GM19035 (cell line): ENCODE data around the gene RTBDN.
"Not testable (repeated sequence)": the region's sequence is repeated elsewhere in the genome, so short reads cannot be mapped to it uniquely, and the experiment has no call there.

Source experiments
- ATAC-seq: cut with Tn5 transposase; IDR thresholded peaks from one replicate; pipeline ENCODE4 v1.9.1; 2021; ENCODE audit not compliant: unreplicated experiment

Gene RTBDN

DNA sequence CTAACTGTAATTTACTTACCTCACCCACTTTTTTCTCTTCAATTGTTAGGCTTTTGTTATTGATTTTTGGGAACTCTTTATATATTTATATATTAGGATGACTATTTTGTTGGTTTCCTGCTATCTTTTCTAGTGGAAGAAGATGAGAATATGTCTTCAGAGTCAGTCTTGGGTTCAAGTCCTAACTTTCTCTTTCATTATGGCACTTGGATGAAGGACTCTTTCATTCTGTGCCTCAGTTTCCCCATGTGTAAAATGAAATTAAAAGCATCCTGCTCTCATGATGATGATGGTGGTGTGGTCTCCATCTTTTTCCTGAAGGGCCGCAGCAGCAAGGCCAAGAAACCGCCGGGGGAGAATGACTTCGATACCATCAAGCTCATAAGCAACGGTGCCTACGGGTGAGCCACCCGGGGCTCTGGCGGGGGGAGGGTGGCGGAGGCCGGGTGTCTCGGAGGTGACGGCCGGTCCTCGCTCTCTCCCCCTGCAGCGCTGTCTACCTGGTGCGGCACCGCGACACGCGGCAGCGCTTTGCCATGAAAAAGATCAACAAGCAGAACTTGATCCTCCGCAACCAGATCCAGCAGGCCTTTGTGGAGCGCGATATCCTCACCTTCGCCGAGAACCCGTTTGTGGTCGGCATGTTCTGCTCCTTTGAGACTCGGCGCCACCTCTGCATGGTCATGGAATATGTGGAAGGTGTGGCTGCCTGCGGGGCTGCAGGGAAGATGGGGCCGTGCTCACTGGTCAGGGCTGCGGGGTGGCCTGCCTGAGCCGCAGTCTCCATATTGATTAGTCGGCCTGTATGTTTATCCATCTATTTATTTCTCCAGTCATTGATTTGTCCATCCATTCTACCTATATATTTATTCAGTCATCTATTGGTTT is 23.9 kb upstream of the RTBDN start:
- no peak for ATAC-seq

DNA sequence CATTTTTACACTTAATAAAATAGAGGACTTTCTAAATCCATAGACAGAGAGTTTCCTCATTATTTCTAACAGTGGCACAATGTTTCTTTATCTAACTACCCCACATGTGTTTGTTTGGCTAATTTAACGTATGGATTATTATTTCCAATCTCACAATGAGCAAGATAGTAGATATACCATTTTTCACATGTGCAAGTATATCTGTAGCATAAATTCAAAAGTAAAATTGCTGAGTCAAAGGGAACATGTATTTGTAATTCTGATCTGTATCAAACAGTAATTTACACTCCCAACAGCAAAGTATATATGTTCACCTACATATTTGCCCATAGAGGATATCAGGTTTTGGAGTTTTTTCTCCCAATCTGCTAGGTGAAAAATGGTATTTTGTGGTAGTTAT is 22.3 kb upstream of the RTBDN start:
- ATAC-seq: no peak

DNA sequence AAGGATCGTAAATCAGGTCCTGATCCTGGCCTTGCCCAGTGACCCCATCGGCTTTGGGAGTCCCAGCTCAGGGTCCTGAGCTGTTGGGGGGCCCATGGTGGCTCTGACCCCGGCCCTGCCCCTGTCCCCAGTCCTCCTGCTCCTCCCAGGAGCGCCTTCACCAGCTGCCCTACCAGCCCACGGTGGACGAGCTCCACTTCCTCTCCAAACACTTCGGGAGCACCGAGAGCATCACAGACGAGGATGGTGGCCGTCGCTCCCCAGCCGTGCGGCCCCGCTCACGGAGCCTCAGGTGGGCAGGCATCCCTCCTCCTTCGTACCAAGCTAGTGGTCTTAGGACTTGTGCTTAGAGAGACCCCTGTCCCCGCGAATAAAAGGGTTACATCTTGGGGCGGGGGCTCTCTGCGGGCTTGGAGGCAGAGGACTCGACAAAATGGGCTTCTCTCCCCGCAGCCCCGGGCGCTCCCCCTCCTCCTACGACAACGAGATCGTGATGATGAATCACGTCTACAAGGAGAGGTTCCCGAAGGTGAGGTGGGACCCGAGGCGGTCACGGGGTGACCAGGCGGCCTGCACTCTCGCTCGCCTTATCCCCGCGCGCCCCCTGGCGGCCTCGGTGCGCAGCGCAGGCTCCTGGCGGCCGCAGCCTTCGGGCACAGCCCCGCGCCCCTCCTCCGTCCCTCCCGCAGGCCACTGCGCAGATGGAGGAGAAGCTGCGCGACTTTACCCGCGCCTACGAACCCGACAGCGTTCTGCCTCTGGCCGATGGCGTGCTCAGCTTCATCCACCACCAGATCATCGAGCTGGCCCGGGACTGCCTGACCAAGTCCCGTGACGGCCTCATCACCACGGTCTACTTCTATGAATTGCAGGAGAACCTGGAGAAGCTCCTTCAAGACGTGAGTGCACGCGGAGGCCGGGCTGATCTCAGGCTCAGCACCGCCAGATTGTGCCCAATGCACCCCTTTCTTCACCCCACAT is 13.1 kb upstream of the RTBDN start:
- no peak for ATAC-seq

DNA sequence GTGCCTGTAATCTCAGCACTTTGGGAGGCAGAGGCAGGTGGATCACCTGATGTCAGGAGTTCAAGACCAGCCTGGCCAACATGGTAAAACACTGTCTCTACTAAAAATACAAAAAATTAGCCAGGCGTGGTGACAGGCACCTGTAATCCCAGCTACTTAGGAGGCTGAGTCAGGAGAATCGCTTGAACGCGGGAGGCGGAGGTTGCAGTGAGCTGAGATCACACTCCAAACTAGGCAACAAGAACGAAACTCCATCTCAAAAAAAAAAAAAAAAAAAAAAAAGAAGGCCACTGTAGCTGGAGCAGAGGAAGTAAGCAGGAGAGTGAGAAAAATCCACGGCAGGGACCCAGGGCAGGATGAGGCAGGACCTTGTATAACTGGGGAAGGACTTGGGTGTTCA is 12.2 kb upstream of the RTBDN start:
- ATAC-seq: not testable (repeated sequence)

DNA sequence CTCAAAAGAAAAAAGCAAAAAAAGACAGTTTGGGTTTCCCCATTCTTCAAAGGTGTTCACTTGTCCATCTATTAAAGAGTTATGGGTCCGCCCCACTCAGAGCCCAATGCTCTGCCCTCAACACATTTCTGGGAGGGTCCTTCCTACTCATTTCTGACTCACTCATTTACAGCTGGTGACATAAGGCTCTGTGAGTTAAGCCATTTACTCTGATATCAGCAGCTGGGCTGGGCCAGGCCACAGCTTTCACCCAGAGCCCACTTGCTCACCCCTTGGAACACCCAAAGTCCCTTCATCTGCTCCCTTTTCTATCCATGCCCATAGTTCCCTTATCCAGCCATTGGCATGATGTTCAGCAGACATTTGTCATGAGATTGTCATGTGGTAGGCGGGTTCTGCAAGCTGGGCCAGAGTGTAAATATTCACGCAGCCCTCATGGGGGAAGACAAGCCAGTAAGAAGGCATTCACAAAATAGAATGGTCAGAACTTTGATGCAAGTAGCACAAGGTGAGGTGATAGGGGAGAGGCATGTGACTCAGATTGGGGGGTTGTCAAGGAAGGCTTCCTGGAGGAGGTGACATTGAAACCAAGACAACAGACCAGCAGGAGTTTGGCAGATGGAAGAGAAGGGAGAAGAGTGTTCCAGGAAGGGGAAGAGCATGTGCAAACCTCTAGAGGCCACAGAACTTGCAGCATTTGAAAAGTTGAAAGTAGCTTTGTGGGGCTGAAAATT is 9.8 kb upstream of the RTBDN start:
- ATAC-seq: no peak

DNA sequence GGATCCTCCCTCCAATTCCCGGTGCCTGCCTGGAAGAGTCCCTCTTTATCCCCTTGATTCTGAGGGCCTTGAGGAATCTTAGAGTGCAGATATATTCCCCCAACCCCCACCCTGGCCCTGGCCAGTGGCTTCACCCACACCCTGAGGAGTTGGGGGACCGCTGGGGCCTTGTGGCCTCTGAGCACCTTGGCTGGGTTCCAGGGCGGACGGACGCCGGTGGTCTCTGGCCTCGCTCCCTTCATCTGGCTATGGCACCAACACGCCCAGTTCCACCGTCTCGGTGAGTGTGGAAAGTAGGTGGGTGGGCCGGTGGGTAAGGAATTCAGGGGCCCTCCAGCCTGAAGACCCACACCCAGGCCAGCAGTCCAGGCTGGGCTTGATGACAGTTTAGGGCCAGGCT is 8.9 kb upstream of the RTBDN start:
- no peak for ATAC-seq

DNA sequence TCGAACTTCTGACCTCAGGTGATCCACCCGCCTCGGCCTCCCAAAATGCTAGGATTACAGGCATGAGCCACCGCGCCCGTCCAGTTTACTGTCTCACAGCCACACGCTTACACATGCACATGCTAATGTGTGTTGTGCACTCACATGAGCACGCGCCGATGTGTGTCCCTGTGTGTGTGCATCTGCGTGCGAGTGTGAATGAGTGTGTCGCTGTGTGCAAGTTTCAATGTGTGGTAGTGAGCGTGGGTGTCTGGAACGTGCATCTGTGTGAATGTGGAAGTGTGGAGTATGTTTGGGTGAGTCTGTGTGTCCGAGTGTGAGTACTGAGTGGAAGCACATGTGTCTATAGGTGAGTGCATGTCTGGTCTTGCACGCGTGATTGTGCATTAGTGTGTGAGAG is 8.1 kb upstream of the RTBDN start:
- ATAC-seq: no peak

DNA sequence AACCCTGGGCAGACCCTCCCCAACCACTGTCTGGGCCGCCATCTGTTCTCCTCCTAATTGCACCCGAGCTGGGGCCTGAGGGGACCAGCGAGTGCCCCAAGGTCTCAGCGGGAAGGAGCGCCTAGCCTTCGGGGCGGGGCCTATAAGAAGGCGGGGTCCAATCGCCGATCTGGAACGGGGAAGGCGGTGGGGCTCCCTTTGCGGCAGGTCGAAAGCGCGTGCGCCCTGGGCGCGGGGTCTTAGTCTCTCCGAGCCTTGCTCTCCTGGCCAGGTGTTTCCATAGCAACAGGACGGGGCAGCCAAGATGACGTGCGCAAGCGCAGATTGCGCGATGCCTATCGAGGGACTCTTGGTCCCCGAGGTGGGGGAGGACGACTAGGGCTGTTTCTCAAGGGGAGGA is 6.7 kb upstream of the RTBDN start:
- no peak for ATAC-seq

DNA sequence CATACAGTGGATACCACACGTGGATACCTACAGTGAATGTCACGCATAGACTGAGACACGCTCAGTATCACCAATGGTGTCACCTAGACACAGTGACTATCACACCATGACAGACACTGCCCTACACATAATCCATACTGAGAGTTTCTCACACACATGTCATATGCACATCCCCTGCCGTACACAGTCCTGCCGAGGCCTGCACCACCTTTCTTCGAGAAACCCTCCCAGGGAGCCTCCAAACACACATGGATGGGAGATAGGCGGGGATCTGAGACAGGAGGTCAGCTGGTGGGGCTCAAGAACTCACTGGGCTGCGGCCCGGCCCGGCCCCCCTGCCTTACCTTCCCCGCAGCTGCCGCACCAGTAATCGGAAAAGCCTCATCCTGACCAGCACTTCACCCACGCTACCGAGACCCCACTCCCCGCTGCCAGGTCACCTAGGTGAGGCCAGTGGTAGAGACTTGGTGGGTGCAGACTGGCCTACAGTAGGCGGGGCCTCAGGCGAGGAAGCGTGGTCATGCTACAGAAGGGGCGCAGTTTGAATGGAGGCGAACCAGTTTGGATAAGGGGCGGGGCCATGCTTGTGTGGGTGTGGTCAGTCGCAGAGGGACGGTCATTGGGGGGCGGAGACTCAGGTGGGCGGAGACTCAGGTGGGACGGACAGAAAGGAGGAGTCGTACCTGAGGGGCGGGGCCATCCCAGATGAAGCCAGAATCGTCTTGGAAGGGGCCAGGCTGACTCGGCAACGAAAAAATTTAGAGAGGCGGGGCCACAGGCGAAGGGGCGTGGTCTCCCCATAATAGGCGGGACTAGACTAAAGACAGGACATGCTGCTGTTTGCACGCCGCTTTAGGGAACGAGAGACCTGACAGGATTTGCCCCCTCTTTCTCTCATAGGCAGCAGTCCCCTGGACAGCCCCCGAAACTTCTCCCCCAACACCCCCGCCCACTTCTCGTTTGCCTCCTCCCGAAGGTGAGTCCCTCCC is 6.0 kb upstream of the RTBDN start:
- ATAC-seq: no peak

DNA sequence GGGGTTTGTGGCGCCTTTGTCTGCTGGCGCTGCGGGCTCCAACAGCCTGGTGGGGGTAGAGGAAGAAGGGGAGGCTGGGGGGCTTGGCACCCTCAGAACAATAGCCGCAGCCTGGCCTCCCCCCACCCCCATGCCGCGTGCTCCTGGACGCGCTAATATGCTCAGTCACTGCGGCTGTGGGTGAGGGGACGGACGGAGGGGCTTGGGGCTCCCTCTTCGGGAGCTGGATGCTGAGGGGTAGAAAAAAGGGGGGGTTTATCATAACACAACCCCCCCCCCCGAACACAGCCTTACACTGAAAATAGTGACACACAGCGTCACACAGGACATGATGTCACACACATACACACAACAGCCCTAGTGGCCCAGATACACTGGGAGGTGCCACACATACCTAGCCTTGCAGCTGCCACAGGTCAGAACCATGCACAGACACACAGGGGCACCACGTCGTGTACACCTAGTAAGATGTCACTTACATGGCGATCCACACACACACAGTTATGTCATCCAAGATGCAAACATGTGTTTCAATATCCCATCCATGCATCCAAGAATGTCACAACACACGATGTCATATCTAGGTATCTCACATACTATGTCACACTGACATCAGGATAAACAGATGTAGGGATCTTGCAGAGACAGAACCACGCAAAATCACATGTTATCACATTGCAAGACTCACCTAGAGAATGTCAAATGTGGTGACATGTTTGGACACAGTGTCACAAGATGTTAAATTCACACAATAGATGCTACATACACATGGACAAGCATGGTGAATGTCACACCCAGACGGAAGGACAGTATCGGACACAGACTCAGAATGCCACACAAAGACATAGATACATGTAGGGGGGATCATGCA is 4.7 kb upstream of the RTBDN start:
- ATAC-seq: no peak

DNA sequence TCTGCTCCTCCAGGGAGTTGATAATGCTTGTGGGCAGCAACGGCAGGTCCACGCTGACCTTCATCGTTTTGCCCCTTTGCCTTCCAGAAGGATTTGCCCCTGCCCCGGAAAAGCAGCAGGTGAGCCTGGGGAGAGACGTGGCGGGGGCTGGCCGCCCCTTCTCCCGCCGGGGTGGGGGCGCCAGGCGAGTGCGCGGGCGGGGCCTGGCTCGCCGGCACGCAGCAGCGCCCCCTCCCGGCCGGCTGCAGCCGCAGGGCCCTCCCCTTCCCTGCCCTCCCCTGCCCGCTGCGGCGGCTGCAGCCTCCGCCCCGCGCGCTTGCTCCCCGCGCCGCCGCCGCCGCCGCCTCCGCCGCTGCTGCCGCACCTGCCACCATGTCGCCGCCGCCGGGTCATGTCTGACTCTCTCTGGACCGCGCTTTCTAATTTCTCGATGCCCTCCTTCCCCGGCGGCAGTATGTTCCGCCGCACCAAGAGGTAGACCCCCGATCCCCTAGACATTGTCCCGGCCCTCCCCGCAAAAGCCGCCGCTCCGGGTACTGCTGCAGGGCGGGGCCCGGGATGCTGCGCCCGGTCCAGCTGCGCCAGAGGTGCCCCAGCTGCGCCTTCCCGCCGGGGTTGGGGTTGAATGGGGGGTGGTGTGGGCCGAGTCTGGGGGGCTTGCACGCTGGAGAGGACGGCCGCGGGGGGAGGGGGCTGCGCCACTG is 4.0 kb upstream of the RTBDN start, which contains the start of gene MAST1:
Gene MAST1, plus strand, starts transcription at position 334 of the 704 bp plus-strand sequence. Its CDS starts 58 bp downstream, at position 392.
- no peak for ATAC-seq

DNA sequence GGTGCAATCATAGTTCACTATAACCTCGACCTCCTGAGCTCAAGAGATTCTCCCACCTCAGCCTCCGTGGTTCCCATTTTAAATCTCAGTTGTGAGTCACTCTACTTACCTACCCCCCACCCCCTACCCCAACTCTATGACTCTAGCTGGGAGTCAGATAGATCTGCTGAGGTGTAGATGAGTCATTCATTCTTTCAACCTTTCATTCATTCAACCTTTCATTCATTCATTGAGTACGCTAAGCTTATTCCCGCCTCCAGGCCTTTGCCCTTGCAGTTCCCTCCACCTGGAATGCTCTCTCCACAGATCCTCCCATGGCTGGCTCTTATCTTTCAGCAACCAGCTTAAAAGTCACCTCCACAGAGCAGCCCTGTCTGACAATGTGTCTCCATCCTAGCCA is 2.8 kb upstream of the RTBDN start:
- ATAC-seq: no peak

DNA sequence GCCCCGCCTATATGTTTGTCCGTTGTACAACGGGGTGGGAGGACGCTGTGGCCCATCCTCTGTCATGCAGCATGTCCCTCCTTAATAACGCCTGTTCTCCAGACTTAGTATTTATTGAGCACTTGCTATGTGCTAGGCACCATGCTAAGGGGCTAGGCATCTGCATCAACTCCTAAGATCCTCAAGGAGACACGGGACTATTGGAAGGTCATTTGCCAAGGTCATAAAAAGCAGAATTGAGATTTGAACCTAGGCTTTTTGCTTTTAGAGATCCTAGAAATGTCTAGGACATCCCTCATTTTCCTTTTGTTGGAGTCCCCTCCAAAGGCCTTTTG is 2.1 kb upstream of the RTBDN start:
- ATAC-seq: no peak

DNA sequence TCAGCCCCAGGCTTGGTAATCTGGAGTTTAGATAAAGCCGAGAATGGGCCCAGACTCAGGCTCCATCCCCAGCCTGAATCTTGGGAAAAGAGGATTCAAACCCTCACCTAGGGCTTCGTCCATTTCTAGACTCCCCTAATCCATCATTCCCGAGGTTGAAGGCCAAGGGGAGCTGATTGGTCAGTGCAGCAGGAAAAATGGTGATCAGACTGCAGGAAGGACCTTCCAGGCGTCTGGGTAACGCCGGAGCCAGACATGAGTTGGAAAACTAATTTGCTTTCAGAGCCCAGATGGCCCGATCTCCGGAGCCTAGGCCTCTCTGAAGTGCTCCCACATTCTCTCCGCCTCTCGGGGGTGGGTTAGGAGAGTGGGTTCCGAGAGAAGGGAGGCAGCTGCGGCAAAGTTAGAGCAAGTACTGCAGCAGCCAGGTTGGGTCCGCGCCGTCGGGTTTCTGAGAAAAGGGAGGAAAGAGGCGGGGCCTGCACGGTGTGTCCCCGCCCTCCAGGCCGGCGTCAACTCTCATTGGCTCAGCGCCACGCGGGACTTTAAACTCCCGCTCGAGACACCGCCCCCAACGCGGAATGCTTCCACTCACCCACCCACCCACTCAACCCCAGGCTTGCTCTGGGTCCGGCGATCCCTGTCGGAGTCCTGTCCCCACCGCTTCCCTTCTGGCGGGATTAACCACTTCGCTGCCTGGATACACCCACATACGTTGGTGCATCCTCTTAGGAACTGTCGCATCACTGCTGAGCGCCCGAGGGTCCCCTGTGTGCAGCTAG is 788 bp upstream of the RTBDN start:
- ATAC-seq: no peak

DNA sequence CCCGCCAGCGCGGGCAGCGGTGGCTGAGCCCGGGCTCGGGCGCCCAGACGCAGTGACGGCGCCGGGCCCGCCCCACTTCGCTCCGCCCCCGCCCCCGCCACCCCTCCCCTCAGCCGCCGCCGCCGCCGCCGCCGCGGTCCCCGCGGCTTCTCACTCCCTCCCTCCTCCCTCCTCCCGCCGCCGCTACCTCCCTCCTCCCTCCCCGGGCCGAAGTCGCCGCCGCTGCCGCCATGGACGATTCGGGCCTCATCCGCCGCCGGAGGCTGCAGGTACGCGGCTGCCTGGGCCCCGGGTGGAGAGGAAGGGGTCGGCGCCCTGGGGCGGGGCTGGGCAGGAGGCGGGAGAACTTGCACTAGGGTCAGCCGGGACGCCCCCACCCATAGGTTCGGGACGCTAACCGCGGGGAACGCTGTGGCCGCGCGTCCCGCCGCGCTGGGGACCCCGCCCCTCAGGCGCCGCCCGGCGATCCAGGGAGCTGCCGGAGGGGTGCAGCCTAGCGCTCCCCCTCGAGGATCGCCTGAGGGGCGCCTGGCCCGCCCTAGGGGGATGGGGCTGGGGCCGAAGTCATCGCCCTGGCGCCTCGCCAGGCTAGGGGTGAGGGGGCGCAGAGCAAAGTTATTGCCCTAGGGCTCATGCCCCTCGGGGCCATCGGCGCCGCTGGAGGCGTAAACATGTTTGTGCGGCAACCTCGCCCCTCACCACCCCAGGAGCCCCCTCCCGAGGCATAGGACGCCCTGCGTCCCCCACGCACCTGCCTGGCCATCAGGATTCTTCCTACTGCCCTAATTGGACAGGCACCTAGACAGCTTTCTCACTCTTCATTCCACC is 427 bp downstream of the RTBDN start:
- ATAC-seq: no peak

DNA sequence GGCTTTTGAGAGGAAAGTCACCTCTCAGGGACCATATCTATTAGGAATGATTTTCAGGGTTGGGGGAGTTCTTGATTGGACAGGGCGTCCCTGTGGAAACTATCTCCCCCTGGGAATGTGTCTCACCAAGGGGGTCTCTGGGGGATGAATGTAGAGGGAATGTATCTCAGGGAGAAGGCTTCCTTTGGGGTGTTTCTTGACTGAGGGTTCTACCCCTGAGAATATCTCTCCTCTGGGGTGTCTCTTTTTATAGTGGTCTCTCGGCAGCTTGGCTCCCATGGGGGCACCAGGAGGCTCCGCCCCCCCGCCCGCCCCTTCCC is 1.0 kb downstream of the RTBDN start:
- ATAC-seq: no peak

DNA sequence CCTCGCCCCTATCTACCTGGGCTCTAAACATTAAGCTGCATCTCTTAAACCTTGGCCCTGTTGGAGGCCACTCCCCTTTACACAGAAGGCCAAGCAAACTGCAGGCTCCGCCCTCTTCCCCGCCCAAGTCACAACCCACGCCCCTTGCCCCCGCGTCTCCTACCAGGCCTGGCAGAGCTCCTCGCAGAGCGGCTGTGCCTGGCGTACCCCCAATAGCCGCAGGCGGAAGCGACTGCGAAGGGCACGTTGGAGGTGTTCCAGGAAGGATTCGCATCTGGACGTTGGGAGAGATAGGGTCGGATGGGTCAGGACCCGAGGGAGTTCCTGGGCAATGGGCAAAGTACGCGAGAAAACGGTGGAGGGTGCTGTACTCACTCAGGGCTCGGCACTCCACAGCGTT is 5.9 kb downstream of the RTBDN start:
- ATAC-seq: no peak
